ENCODE measurements around the gene HTR6.

Gene HTR6

DNA sequence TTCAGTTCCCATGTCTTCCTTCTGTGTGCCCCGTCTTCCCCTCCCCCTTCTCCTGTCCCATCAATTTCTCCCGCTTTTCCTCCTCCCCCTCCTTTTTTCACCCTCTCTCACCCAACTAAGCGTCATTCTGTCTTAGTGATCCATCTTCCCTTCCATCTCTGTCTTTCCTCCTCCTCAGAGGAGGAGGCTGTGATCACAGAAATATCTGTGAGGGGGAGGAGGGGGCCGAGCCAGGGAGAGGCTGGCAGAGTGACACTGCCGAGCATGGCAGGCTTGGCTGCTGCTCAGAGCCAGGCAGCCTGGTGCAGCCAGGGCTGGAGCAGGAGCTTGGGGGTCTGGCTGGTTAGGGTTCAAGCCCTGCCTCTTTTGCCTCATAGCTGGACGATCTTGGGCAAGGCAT lies 7.6 kb downstream of the HTR6 start:
- DNase-seq (ENCODE audit: low spot score), result no peak
- TF ChIP-seq, protein P1, sequence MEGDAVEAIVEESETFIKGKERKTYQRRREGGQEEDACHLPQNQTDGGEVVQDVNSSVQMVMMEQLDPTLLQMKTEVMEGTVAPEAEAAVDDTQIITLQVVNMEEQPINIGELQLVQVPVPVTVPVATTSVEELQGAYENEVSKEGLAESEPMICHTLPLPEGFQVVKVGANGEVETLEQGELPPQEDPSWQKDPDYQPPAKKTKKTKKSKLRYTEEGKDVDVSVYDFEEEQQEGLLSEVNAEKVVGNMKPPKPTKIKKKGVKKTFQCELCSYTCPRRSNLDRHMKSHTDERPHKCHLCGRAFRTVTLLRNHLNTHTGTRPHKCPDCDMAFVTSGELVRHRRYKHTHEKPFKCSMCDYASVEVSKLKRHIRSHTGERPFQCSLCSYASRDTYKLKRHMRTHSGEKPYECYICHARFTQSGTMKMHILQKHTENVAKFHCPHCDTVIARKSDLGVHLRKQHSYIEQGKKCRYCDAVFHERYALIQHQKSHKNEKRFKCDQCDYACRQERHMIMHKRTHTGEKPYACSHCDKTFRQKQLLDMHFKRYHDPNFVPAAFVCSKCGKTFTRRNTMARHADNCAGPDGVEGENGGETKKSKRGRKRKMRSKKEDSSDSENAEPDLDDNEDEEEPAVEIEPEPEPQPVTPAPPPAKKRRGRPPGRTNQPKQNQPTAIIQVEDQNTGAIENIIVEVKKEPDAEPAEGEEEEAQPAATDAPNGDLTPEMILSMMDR (IDR thresholded peaks at IDR 0.05; ENCODE audit: extremely low read depth, missing control alignments), result no peak

DNA sequence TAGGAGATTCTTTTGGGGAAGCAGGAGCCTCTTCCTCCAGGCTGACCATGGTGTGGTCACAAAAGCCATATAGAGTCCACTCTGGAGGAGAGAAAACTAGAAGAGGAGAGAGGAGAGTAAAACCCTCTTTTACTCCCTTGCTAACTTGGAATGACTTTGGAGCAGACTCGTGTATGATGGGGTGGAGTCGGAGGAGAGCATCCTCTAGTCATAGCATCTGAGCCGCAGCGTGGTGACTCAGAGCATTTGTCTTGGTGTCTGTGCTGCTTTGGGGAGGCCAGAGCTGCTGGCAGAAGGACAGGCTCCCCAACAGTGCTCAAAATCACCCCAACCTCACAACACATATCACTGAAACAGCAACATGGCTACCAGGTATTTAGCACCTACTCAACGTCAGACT lies 11.1 kb downstream of the HTR6 start:
- no peak for DNase-seq (ENCODE audit: low spot score)
- TF ChIP-seq, protein P1 (IDR thresholded peaks at IDR 0.05; ENCODE audit: extremely low read depth, missing control alignments), result no peak

DNA sequence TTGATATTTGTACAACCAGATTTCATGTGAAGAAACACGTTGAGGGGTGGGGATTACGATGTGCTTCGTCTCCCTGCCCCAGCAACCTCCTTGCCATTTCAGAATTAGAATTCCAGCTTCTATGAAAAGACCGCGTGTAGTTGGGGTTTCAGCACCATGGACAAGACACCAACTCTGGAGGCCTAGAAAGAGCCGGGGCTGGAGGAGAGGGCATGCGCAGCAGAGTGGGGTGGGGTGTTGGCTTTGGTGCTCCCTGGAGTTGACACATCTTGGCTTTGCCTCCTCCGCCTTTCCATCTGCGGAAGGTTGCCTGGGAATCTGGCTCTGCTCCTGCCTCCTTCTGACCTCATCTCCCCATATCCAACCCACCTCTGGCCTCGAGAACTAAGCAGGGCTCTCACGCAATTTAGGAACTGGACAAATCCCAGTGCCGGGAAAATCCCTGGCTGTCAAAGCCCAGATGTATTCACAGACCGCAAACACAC lies 11.8 kb downstream of the HTR6 start:
- DNase-seq (ENCODE audit: low spot score), result peak; percentile 65
- TF ChIP-seq, protein P1 (IDR thresholded peaks at IDR 0.05; ENCODE audit: extremely low read depth, missing control alignments), result no peak

DNA sequence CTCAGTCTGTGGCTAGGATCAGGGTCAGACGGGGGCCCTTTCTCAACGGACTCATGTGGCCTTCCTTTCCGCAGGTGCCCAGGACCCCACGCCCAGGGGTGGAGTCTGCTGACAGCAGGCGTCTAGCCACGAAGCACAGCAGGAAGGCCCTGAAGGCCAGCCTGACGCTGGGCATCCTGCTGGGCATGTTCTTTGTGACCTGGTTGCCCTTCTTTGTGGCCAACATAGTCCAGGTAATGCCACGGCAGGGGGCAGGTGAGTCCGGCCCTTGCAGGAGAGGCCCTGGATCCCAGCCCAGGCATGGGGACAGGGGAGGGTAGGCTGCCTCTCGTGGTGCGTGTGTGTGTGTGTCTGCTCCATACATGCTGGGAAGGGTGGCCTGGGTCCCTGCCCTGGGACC lies 13.8 kb downstream of the HTR6 start:
- TF ChIP-seq, protein P1 (IDR thresholded peaks at IDR 0.05; ENCODE audit: extremely low read depth, missing control alignments), result no peak

DNA sequence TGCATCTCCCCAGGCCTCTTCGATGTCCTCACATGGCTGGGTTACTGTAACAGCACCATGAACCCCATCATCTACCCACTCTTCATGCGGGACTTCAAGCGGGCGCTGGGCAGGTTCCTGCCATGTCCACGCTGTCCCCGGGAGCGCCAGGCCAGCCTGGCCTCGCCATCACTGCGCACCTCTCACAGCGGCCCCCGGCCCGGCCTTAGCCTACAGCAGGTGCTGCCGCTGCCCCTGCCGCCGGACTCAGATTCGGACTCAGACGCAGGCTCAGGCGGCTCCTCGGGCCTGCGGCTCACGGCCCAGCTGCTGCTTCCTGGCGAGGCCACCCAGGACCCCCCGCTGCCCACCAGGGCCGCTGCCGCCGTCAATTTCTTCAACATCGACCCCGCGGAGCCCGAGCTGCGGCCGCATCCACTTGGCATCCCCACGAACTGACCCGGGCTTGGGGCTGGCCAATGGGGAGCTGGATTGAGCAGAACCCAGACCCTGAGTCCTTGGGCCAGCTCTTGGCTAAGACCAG lies 14.3 kb downstream of the HTR6 start:
- DNase-seq (ENCODE audit: low spot score), result no peak
- TF ChIP-seq, protein P1 (IDR thresholded peaks at IDR 0.05; ENCODE audit: extremely low read depth, missing control alignments), result no peak

More for the DNA sequence above, 13.8 kb downstream of the HTR6 start:
- DNase-seq (ENCODE audit: low spot score), result no peak

DNA sequence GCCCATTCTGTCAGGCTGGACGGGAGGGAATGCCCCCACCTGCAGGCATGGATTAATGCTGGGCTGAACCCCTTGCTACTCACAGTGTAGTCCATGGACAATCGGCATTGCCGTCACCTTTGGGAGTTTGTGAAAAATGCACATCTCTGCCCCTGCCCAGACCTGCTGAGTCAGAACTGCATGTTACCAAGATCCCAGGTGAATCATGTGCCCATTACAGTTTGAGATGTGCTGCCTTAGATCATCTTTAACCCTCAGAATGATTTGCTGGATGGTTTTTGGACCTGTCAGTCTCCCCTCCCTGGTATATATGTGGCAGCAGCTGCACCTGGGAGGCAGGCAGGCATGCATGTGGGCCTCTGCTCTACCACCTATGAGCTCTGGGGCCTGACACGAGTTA lies 15.0 kb downstream of the HTR6 start:
- no peak for DNase-seq (ENCODE audit: low spot score)
- TF ChIP-seq, protein P1 (IDR thresholded peaks at IDR 0.05; ENCODE audit: extremely low read depth, missing control alignments), result no peak

DNA sequence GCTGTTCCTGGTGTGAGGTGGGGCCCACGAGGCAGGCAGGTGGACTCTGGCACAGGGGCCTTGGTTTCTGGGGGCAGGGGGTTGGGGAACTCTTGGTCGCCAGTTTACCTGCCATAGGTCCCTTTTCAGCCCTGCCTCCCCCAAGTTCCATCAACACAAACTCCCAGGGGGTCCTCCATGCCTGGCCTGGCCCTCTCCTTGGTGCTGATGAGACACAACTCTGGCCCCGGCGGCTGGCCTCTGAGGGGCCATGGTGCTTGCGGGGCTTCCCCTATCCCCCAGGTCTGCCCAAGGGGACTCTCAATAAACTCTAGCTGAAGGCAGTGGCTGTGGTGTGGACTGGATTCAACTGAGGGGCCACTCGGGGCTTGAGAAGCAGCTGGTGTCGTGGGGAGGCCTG lies 16.0 kb downstream of the HTR6 start:
- TF ChIP-seq, protein P1 (IDR thresholded peaks at IDR 0.05; ENCODE audit: extremely low read depth, missing control alignments), result no peak
- DNase-seq (ENCODE audit: low spot score), result no peak
